Activated effector memory CD4-positive, alpha-beta T cell treated with Interleukin-2 at 50 U/mL for 16 hours (primary cell): ENCODE results near the gene HLA-G.

Experiments
- DNase-seq: peaks from one replicate; pipeline ENCODE4 v3.0.0-alpha.2; 2020

Gene HLA-G

GRCh38 chr6:29818892-29819291, 8.7 kb upstream of the HLA-G start:
- DNase-seq: no peak

GRCh38 chr6:29824144-29824543, 3.5 kb upstream of the HLA-G start:
- DNase-seq: no peak

GRCh38 chr6:29825848-29826247, 1.8 kb upstream of the HLA-G start:
- no peak for DNase-seq

- DNase-seq: no peak
These were observed 1.4 kb upstream of the HLA-G start for GRCh38 chr6:29826271-29826670.

GRCh38 chr6:29828471-29828797, 809 bp downstream of the HLA-G start:
- DNase-seq: no peak

GRCh38 chr6:29829766-29830165, 2.1 kb downstream of the HLA-G start:
- DNase-seq: no peak

- no peak for DNase-seq
These were observed 2.8 kb downstream of the HLA-G start for GRCh38 chr6:29830409-29830808.

- DNase-seq: no peak
These were observed 4.2 kb downstream of the HLA-G start for GRCh38 chr6:29831776-29832175.

GRCh38 chr6:29834564-29835436, 7.2 kb downstream of the HLA-G start:
- peak; percentile 30 for DNase-seq

- DNase-seq: no peak
These were observed 12.3 kb downstream of the HLA-G start for GRCh38 chr6:29839917-29840316.

- DNase-seq: no peak
These were observed 13.4 kb downstream of the HLA-G start for GRCh38 chr6:29841030-29841429.

- peak; percentile 25 for DNase-seq
These were observed 17.9 kb downstream of the HLA-G start for GRCh38 chr6:29845405-29846006.

GRCh38 chr6:29847871-29848630, 20.4 kb downstream of the HLA-G start:
- DNase-seq: peak; percentile 76

GRCh38 chr6:29850011-29850553, 22.5 kb downstream of the HLA-G start:
- DNase-seq: peak; percentile 25

GRCh38 chr6:29851190-29851589, 23.6 kb downstream of the HLA-G start:
- no peak for DNase-seq

- no peak for DNase-seq
These were observed 25.6 kb downstream of the HLA-G start for GRCh38 chr6:29853245-29853644.

- DNase-seq: no peak
These were observed 30.4 kb downstream of the HLA-G start for GRCh38 chr6:29858006-29858405.

- DNase-seq: no peak
These were observed 34.1 kb downstream of the HLA-G start for GRCh38 chr6:29861521-29862255.

GRCh38 chr6:29864037-29864810, 36.6 kb downstream of the HLA-G start:
- no peak for DNase-seq

GRCh38 chr6:29865631-29866030, 38.0 kb downstream of the HLA-G start:
- DNase-seq: no peak

GRCh38 chr6:29870104-29870503, 42.5 kb downstream of the HLA-G start:
- no peak for DNase-seq

- DNase-seq: no peak
These were observed 45.2 kb downstream of the HLA-G start for GRCh38 chr6:29872791-29873190.
